WI38 (cell line): Measurements from ENCODE around the gene OR1J1.

Experiments used
- H3K4me3 ChIP-seq: 2 replicates; pipeline ENCODE4 v1.5.1; 2011; ENCODE audit warnings: low read depth, mild to moderate bottlenecking, control low read depth, low read length
- CTCF ChIP-seq: IDR thresholded peaks from 2 replicates; pipeline ENCODE4 v1.5.1; 2012; ENCODE audit warnings: low read depth, mild to moderate bottlenecking, control low read depth, low read length

OR1J1 gene

GRCh38 chr9:122477826-122478225, at the start of gene OR1J1:
Gene OR1J1 (minus strand): TSS chr9:122477926. CDS start chr9:122477926, 0 bp downstream.
- no peak for TF ChIP-seq CTCF
- no peak within 1 kb of the TSS for H3K4me3 ChIP-seq

GRCh38 chr9:122527193-122527592, 49.5 kb upstream of the OR1J1 start, which contains the start of gene OR1N1:
Gene OR1N1 (minus strand): TSS chr9:122527293. CDS start chr9:122527293, 0 bp downstream.
- TF ChIP-seq CTCF, result no peak
- H3K4me3 ChIP-seq, result no peak within 1 kb of the TSS

GRCh38 chr9:122526602-122527001, 48.9 kb upstream of the OR1J1 start:
- no peak for TF ChIP-seq CTCF
- H3K4me3 ChIP-seq, result no peak overlapping the region

- no peak overlapping the region for H3K4me3 ChIP-seq
- no peak for TF ChIP-seq CTCF
These were observed 41.6 kb upstream of the OR1J1 start for GRCh38 chr9:122519376-122519775.

- H3K4me3 ChIP-seq, result no peak within 1 kb of the TSS
- TF ChIP-seq CTCF, result no peak
These were observed 41.1 kb upstream of the OR1J1 start, which contains the start of gene OR1J4 for GRCh38 chr9:122518841-122519240. Gene OR1J4 (plus strand): TSS chr9:122519141. CDS start chr9:122519141, 0 bp downstream.

GRCh38 chr9:122518226-122518625, 40.5 kb upstream of the OR1J1 start:
- no peak overlapping the region for H3K4me3 ChIP-seq
- TF ChIP-seq CTCF, result no peak

- no peak for TF ChIP-seq CTCF
- H3K4me3 ChIP-seq, result no peak within 1 kb of the TSS
These were observed 32.8 kb upstream of the OR1J1 start, which contains the start of gene OR1J2 for GRCh38 chr9:122510502-122510901. Gene OR1J2 (plus strand): TSS chr9:122510802. CDS start chr9:122510802, 0 bp downstream.
